Neural cell (in vitro differentiated cells): Measurements from ENCODE around the gene RASEF. TPM values are rescaled to one million over a fixed set of nuclear protein-coding genes. Genes with fewer than 3 reads are reported as not detected.

ENCODE experiments used
- H2AFZ ChIP-seq: fragments of 200-600, 300-800 bp; sonication (generic), shearing (Covaris generic); 2 replicates; pipeline ENCODE4 v1.6.0; 2014; ENCODE audit warnings: low read depth, mild to moderate bottlenecking, antibody characterized with exemption, low read length, moderate library complexity
- H3F3A ChIP-seq: fragments of 200-600 bp; shearing (Covaris generic); 2 replicates; pipeline ENCODE4 v1.6.1; 2016; ENCODE audit warnings: mild to moderate bottlenecking, moderate library complexity, mixed read lengths, antibody characterized with exemption, low read length; ENCODE audit not compliant: insufficient read depth, poor library complexity, severe bottlenecking
- H3K27ac ChIP-seq: fragments of 200-600, 300-800 bp; sonication (generic), shearing (Covaris generic); 2 replicates; pipeline ENCODE4 v1.5.1; 2014; ENCODE audit warnings: mild to moderate bottlenecking, low read length, moderate library complexity
- H3K27me3 ChIP-seq: fragments of 300-800, 200-600 bp; sonication (generic), shearing (Covaris generic); 2 replicates; pipeline ENCODE4 v1.6.0; 2014; ENCODE audit warnings: mild to moderate bottlenecking, low read depth, low read length, moderate library complexity; ENCODE audit not compliant: insufficient read depth
- H3K36me3 ChIP-seq: fragments of 300-800, 200-600 bp; sonication (generic), shearing (Covaris generic); 2 replicates; pipeline ENCODE4 v1.5.1; 2014; ENCODE audit warnings: mild to moderate bottlenecking, antibody characterized with exemption, low read length, moderate library complexity; ENCODE audit not compliant: insufficient read depth
- H3K4me2 ChIP-seq: fragments of 300-800, 200-600 bp; sonication (generic), shearing (Covaris generic); 2 replicates; pipeline ENCODE4 v1.6.0; 2014; ENCODE audit warnings: mild to moderate bottlenecking, low read length
- H3K4me3 ChIP-seq: fragments of 300-800, 200-600 bp; sonication (generic), shearing (Covaris generic); 2 replicates; pipeline ENCODE4 v1.5.1; 2014; ENCODE audit warnings: mild to moderate bottlenecking, low read length, moderate library complexity
- H3K79me2 ChIP-seq: fragments of 200-600 bp; shearing (Covaris generic); replicated peaks from 2 replicates; pipeline ENCODE4 v1.6.0; 2014; ENCODE audit warnings: mild to moderate bottlenecking, low read length, moderate library complexity; ENCODE audit not compliant: insufficient read depth
- H3K9ac ChIP-seq: fragments of 300-800, 200-600 bp; sonication (generic), shearing (Covaris generic); 2 replicates; pipeline ENCODE4 v1.6.1; 2016; ENCODE audit warnings: mild to moderate bottlenecking, low read length, mixed read lengths
- H3K9me2 ChIP-seq: fragments of 200-600 bp; shearing (Covaris generic); 2 replicates; pipeline ENCODE4 v1.6.1; 2016; ENCODE audit warnings: mild to moderate bottlenecking, low read length, mixed read lengths; ENCODE audit not compliant: insufficient read depth
- H3K9me3 ChIP-seq: fragments of 200-600, 300-800 bp; sonication (generic), shearing (Covaris generic); 2 replicates; pipeline ENCODE4 v1.6.1; 2016; ENCODE audit warnings: mild to moderate bottlenecking, mixed run types, low read length, moderate library complexity, mixed read lengths
- H4K20me1 ChIP-seq: fragments of 200-600 bp; shearing (Covaris generic); 2 replicates; pipeline ENCODE4 v1.6.1; 2016; ENCODE audit warnings: mild to moderate bottlenecking, mixed run types; ENCODE audit not compliant: insufficient read depth
- EZH2 ChIP-seq: fragments of 200-600, 300-800 bp; shearing (Covaris generic), sonication (generic); IDR thresholded peaks from 2 replicates; pipeline ENCODE4 v1.6.1; 2014; ENCODE audit warnings: antibody characterized with exemption, low read length, borderline replicate concordance, mild to moderate bottlenecking; ENCODE audit not compliant: insufficient read depth, poor library complexity, severe bottlenecking
- MXI1 ChIP-seq: fragments of 450-650 bp; conservative IDR thresholded peaks from 2 replicates; pipeline ENCODE4 v1.6.1; 2014; ENCODE audit warnings: antibody characterized with exemption, mild to moderate bottlenecking; ENCODE audit not compliant: poor library complexity, severe bottlenecking
- POLR2AphosphoS5 ChIP-seq: IDR thresholded peaks from 2 replicates; pipeline ENCODE4 v1.6.1; 2012
- RAD21 ChIP-seq: fragments of 450-650 bp; conservative IDR thresholded peaks from 2 replicates; pipeline ENCODE4 v1.6.1; 2014; ENCODE audit warnings: antibody characterized with exemption, mild to moderate bottlenecking, moderate library complexity
- SMC3 ChIP-seq: fragments of 450-650 bp; conservative IDR thresholded peaks from 2 replicates; pipeline ENCODE4 v1.6.1; 2014; ENCODE audit warnings: antibody characterized with exemption, mild to moderate bottlenecking, moderate library complexity; ENCODE audit not compliant: poor library complexity
- TAF1 ChIP-seq: IDR thresholded peaks from 2 replicates; pipeline ENCODE4 v1.6.1; 2012; ENCODE audit warnings: low read depth
- polyA minus RNA-seq: library from RNA; depleted of rRNA, polyadenylated mRNA; stranded (reverse); fragments of >200 nt; gene quantifications from 2 replicates; pipeline ENCODE4 v1.2.3, GENCODE V29; 2014
- polyA plus RNA-seq: library from polyadenylated mRNA; depleted of rRNA; stranded (reverse); fragments of >200 nt; gene quantifications from 2 replicates; pipeline ENCODE4 v1.2.3, GENCODE V29; 2014
- TF ChIP-seq, protein P1 (sequence below): IDR thresholded peaks from 2 replicates; pipeline ENCODE4 v1.6.1; 2012; ENCODE audit warnings: borderline replicate concordance
- TF ChIP-seq, protein P2 (sequence below): fragments of 450-650 bp; IDR thresholded peaks from 2 replicates; pipeline ENCODE4 v1.5.1; 2014; ENCODE audit warnings: antibody characterized with exemption, mild to moderate bottlenecking, moderate library complexity; ENCODE audit not compliant: poor library complexity, severe bottlenecking

RASEF gene
- polyA plus RNA-seq (0.12 and 0.18 TPM in 2 replicates), polyA minus RNA-seq (0.24 and 2.0 TPM in 2 replicates)

- Histone ChIP-seq H4K20me1 (no peaks in the 10 kb centered on the region), H3K36me3 (no peaks in the 10 kb centered on the region), H3K4me3 (peak within 1 kb of the TSS; percentile 71), H3K9me2 (no peaks in the 10 kb centered on the region), H3K27me3 (peaks cover 63% of the 10 kb centered on the region), H3K9me3 (no peaks in the 10 kb centered on the region), H3K4me2 (peak within 1 kb of the TSS; percentile 9), H2AFZ (no peak within 1 kb of the TSS), H3K9ac (no peak within 1 kb of the TSS), H3K79me2 (no peaks in the 10 kb centered on the region), H3F3A (no peaks in the 10 kb centered on the region), H3K27ac (no peak within 1 kb of the TSS)
- TF ChIP-seq RAD21 (no peak), EZH2 (no peak), SMC3 (peak; percentile 27), TAF1 (no peak), MXI1 (no peak)
- TF ChIP-seq, protein P1, sequence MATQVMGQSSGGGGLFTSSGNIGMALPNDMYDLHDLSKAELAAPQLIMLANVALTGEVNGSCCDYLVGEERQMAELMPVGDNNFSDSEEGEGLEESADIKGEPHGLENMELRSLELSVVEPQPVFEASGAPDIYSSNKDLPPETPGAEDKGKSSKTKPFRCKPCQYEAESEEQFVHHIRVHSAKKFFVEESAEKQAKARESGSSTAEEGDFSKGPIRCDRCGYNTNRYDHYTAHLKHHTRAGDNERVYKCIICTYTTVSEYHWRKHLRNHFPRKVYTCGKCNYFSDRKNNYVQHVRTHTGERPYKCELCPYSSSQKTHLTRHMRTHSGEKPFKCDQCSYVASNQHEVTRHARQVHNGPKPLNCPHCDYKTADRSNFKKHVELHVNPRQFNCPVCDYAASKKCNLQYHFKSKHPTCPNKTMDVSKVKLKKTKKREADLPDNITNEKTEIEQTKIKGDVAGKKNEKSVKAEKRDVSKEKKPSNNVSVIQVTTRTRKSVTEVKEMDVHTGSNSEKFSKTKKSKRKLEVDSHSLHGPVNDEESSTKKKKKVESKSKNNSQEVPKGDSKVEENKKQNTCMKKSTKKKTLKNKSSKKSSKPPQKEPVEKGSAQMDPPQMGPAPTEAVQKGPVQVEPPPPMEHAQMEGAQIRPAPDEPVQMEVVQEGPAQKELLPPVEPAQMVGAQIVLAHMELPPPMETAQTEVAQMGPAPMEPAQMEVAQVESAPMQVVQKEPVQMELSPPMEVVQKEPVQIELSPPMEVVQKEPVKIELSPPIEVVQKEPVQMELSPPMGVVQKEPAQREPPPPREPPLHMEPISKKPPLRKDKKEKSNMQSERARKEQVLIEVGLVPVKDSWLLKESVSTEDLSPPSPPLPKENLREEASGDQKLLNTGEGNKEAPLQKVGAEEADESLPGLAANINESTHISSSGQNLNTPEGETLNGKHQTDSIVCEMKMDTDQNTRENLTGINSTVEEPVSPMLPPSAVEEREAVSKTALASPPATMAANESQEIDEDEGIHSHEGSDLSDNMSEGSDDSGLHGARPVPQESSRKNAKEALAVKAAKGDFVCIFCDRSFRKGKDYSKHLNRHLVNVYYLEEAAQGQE: no peak
- TF ChIP-seq, protein P2, sequence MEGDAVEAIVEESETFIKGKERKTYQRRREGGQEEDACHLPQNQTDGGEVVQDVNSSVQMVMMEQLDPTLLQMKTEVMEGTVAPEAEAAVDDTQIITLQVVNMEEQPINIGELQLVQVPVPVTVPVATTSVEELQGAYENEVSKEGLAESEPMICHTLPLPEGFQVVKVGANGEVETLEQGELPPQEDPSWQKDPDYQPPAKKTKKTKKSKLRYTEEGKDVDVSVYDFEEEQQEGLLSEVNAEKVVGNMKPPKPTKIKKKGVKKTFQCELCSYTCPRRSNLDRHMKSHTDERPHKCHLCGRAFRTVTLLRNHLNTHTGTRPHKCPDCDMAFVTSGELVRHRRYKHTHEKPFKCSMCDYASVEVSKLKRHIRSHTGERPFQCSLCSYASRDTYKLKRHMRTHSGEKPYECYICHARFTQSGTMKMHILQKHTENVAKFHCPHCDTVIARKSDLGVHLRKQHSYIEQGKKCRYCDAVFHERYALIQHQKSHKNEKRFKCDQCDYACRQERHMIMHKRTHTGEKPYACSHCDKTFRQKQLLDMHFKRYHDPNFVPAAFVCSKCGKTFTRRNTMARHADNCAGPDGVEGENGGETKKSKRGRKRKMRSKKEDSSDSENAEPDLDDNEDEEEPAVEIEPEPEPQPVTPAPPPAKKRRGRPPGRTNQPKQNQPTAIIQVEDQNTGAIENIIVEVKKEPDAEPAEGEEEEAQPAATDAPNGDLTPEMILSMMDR: peak; percentile 44
Observed at GRCh38 chr9:83062651-83063527, at the start of gene RASEF. RASEF (minus strand) TSS chr9:83063142; CDS start chr9:83062867, 275 bp downstream.

DNA sequence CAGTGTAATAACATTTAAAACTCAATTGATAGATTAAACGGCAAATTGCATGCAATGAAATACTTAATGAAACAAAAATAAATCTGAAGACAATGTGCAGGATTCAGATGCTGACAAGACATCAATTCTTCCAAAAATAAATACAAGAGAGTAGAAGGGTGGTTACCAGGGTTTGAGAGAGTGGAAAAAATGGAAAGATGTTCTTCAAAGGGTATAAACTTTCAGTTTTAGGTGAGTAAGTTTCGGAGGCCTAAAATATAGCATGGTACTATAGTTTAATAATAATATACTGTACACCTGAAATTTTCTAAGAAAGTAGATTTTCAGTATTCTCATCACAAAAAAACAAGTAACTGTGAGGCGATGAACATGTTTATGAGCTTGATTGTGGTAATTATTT lies 48.2 kb upstream of the RASEF start:
- no peak overlapping the region for H3K4me2 ChIP-seq
- H3K4me3 ChIP-seq: no peak overlapping the region
- H3K27ac ChIP-seq: no peak overlapping the region
- no peak overlapping the region for H3K9ac ChIP-seq
- H2AFZ ChIP-seq: no peak overlapping the region
- no peaks in the 10 kb centered on the region for H3K27me3 ChIP-seq
- H4K20me1 ChIP-seq: no peaks in the 10 kb centered on the region
- no peak for TF ChIP-seq POLR2AphosphoS5
- no peak for TF ChIP-seq MXI1
- TF ChIP-seq, protein P2: no peak
- H3K79me2 ChIP-seq: no peaks in the 10 kb centered on the region
- no peaks in the 10 kb centered on the region for H3F3A ChIP-seq
- H3K9me2 ChIP-seq: no peaks in the 10 kb centered on the region
- no peaks in the 10 kb centered on the region for H3K36me3 ChIP-seq
- H3K9me3 ChIP-seq: no peaks in the 10 kb centered on the region
